NCI-H1436 (cell line): ENCODE measurements around the gene MAPK8.
"Not testable (repeated sequence)": the region's sequence is repeated elsewhere in the genome, so short reads cannot be mapped to it uniquely, and the experiment has no call there.

Source experiments
- DNase-seq: peaks from one replicate; lab custom pipeline; 2025; lab: John Stamatoyannopoulos, UW

MAPK8 gene

GRCh38 chr10:48418189-48418788, 111.8 kb downstream of the MAPK8 start:
- DNase-seq: no peak

GRCh38 chr10:48419714-48420113, 113.2 kb downstream of the MAPK8 start:
- DNase-seq: no peak

DNA sequence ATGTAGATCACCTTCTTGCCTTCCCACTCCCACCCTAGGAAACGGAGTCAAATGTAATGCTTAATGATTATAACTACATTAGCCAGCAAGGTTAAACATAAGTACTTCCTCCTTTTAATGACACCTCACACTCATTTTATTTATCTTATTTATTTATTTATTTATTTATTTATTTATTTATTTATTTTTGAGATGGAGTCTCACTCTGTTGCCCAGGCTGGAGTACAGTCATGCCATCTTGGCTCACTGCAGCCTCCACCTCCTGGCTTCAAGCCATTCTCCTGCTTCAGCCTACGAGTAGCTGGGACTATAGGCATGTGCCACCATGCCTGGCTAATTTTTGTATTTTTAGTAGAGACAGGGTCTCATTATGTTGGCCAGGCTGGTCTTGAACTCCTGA, 115.4 kb downstream of the MAPK8 start:
- DNase-seq: not testable (repeated sequence)

DNA sequence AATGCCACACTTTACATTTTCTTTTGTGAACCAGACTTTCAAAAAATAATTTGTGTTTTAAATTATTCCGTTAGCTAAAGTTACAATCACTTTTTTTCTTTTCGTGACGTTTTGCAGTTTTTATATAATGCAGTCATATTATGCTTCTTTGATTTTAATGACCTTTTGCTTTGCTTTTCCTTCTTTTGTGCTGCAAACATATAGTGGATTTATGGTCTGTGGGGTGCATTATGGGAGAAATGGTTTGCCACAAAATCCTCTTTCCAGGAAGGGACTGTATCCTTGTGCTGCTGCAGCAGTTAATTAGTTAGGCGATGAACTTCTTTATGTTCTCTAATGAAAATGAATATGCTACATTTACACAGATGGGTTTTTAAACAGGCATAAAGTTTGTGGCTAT, 117.4 kb downstream of the MAPK8 start:
- DNase-seq: no peak

GRCh38 chr10:48428896-48429295, 122.4 kb downstream of the MAPK8 start:
- no peak for DNase-seq

GRCh38 chr10:48429309-48429708, 122.8 kb downstream of the MAPK8 start:
- DNase-seq: no peak

DNA sequence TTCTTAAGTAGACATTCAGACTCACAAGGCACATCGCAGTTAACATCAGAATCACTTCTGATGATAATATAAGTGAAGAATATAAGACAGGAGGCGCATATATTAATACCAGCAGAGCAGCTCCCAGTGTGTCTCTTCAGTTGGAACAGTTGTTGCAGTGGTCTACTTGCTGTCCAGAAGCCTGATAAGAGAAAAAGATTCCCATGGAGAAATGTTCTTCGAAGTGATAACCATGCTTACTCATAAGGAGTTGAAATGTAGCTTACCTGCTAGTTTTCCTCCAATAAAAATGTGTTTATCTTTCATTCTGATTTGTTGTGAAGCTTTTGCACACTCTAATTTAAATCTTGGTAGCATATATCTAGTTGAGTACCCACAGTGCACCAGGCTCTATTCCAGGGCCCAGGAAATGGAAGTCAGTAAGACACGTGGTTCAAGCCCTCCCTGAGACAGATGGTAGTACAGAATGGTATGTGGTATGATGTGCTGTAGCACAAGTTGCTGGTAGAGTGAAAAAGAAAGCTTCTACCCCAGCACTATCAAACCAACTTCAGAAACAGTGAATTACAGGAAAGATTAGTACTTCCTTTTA, 124.0 kb downstream of the MAPK8 start:
- DNase-seq: no peak

DNA sequence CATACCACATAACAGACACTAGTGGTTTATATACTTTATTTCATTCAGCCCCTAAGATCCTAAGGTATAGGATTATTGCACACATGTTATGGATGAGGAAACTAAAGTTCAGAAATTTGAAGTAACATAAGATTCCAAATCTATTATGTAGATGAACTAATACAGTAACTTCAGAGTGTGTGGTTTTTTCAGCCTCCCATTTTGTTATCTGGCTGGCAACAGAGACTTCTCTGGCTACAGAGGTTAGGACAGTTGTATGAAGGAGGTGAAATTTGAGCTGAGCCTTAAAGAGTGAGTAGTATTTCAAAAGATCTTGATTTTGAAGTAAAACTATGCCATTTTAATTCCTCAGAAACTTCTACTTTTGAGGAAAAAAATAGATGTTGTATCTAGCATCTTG, 125.4 kb downstream of the MAPK8 start:
- DNase-seq: no peak

DNA sequence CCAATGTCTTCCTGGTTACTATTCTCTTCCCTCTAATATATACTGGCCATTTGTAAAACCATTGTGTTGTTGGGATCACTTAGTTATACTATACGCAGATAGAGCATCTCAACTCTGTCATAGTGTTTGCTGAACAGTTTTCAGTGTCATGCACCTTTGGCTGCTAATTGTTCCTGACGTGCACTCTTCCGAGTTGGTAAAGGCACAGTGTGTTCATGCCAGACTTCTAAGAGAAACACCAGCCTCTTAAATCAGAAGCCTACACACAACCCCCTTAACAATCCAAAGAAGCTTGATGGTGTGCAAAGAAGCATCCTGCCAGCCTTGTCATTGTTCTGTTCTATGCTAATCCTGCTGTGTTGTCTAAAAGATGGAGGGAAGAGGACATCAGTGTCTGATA, 131.1 kb downstream of the MAPK8 start:
- DNase-seq: no peak

DNA sequence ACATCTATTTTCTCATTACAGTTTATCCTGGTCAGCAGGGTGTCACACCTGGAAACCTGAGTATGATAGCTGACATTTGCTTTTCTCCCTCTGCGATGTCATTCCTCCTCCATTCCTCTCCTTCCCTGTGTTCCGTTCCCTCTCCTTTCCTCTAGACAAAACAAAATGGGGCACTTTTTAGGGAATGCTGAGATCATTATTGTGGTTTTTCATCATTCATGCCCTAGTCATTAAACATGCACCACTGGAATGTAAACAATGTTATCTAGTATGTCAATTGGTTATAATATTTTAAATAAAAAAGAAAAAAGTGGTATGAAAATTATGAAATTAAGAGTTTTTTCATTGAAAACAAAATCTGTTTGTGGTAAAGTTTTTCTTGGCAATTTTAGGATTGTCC, 132.6 kb downstream of the MAPK8 start:
- DNase-seq: no peak

- DNase-seq: no peak
Observed at GRCh38 chr10:48439581-48440041, 133.1 kb downstream of the MAPK8 start.

GRCh38 chr10:48440771-48441170, 134.3 kb downstream of the MAPK8 start:
- no peak for DNase-seq

- DNase-seq: no peak
Observed at GRCh38 chr10:48442090-48442808, 135.8 kb downstream of the MAPK8 start.

- no peak for DNase-seq
Observed at GRCh38 chr10:48442809-48443177, 136.3 kb downstream of the MAPK8 start.

GRCh38 chr10:48444266-48444665, 137.8 kb downstream of the MAPK8 start:
- peak; percentile 45 for DNase-seq

- no peak for DNase-seq
Observed at GRCh38 chr10:48444861-48445841, 138.7 kb downstream of the MAPK8 start.

DNA sequence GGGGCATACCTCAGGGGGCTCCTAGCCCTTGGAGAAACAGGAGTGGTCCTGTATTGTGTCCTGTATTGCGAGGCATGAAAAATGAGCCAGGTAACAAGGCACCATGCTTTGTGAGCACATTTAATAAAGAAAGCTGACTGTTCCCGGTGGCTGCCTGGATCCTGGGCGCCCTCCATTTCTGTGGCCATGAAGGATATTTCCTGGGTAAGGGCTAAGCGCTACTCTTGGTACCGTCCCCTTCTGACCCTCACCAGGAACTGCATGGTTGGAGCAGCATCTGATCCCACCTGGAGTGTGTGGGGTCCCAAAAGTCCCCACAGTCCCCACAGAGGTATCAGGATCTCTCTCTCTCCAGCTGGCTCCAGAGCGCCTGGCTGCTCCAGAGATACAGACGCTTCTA, 139.5 kb downstream of the MAPK8 start:
- no peak for DNase-seq

DNA sequence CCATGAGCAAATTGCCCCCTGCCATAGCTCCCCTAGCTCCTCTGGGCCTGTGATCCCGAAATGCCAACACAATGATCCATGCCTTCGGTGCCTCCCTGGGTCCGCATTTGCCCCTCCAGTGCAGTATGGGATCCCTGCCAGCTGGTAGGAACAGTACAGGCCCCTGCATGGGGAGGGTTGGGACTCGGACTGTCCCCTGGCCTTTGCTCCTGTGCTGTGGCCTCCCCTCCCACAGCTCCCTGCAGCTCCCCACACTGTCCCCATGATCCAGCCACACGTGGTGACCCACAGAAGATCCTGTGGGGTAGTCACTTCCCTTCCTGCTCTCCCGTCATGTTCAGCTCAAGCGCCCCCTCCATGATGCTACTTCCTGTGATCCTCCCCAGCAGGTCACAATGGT, 140.3 kb downstream of the MAPK8 start:
- no peak for DNase-seq

GRCh38 chr10:48447356-48448215, 141.1 kb downstream of the MAPK8 start:
- no peak for DNase-seq

DNA sequence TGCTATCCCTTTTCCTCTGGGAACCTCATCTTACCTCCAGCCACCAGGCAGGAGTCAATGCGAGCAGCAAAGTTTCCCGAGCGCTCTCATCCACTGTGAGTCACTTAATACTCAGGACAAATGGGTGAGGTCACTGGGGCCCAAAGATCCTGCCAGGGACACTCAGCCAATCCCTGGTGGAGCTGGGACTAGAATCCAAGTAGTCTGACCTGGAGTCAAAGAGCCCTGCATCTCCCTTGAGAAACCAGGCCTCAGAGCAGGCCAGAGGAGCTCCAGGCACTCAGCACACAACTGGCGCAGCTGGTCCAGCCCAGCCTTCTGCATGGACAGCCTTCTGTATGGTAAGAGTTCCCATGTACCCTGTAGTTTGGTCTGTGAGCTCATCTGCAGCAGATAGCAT, 142.3 kb downstream of the MAPK8 start:
- DNase-seq: no peak

- no peak for DNase-seq
Observed at GRCh38 chr10:48449501-48450232, 143.2 kb downstream of the MAPK8 start.
